GM23248 (cell line): Measurements from ENCODE around the gene CAMKV.
"Not testable (repeated sequence)": the region's sequence is repeated elsewhere in the genome, so short reads cannot be mapped to it uniquely, and the experiment has no call there.

Source experiments
- EZH2 ChIP-seq: fragments of 200-600 bp; sonication (generic); IDR thresholded peaks from 2 replicates; pipeline ENCODE4 v1.6.1; 2018; ENCODE audit warnings: antibody characterized with exemption, mild to moderate bottlenecking; ENCODE audit not compliant: insufficient read depth, poor library complexity, severe bottlenecking
- EZH2phosphoT487 ChIP-seq: fragments of 200-600 bp; sonication (generic); IDR thresholded peaks from 2 replicates; pipeline ENCODE4 v1.6.1; 2018; ENCODE audit warnings: antibody characterized with exemption, moderate library complexity, mild to moderate bottlenecking, low read depth; ENCODE audit not compliant: insufficient read depth

- TF ChIP-seq EZH2, EZH2phosphoT487: not testable (repeated sequence)
Observed at GRCh38 chr3:49904448-49904847, 34.7 kb upstream of the CAMKV start.
